Measurements from ENCODE around the gene PADI4. TPM values are rescaled to one million over a fixed set of nuclear protein-coding genes. Genes with fewer than 3 reads are reported as not detected.
A peak's percentile ranks its signal among the peaks of the same experiment; 100 is the strongest.

The PADI4 gene
- total and polyA plus RNA-seq, 2 of the 8 experiments (the other 6 are each of a cell fraction or from before 2014, with no cell fraction given) = 0.29 TPM; not detected in 1

DNA sequence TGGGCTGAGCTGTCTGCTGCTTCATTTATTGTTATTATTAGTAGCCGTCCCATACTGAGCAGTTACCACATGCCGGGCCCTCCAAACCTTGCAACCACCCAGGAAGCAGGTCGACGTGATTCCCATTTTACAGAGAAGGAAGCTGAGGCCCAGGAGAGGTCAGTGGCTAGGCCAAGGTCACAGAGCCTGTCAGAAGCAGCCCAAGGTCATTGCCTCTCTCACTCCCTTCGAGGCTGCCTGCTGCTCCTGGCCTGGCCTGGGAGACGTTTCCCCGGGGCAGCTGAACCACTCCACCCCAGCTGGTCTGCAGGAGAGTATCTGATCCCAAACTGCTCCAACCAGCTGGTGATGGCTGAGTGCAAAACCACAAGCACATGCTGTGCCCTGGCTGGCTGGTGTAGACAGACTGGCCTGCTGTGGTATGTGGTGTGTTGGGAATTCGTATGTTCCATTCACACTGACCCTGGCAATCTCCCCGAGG is 6.5 kb downstream of the PADI4 start:
- FAIRE-seq (no peak), DNase-seq (ENCODE audit: low read depth in 1 of 2, low spot score in 2 of 2) (no peak)
- H4K91ac ChIP-seq (replicated peaks; ENCODE audit: insufficient read length, low read length) = peak overlapping the region; percentile 12

More for the DNA sequence above, 6.5 kb downstream of the PADI4 start:
- Histone ChIP-seq H3K9ac (replicated peaks in 1 of 4; ENCODE audit: extremely low read depth in 1 of 4, low read depth in 3 of 4, low read length in 3 of 4) (no peak overlapping the region), H3K4me3 (ENCODE audit: extremely low read depth in 1 of 4, insufficient read depth in 2 of 4, low read depth in 3 of 4, low read length in 4 of 4) (no peak overlapping the region), H3K27ac (ENCODE audit: low read depth, low read length) (no peak overlapping the region), H2BK20ac (ENCODE audit: low read length) (0 out of 2 replicates have a peak overlapping the region, but pooled peaks have one; percentile 41), H2AK5ac (ENCODE audit: low read depth, low read length) (no peak overlapping the region), H3K23me2 (ENCODE audit: low read depth, low read length) (no peaks in the 10 kb centered on the region), H2AFZ (ENCODE audit: low read length) (no peak overlapping the region), H3K23ac (ENCODE audit: insufficient read length) (no peak overlapping the region), H4K8ac (ENCODE audit: extremely low read depth, insufficient read depth, low read length) (no peak overlapping the region; the same call in 1 of the 2 replicates), H4K5ac (ENCODE audit: insufficient read length, low read depth, low read length) (no peak overlapping the region), H3K4me2 (ENCODE audit: insufficient read depth in 1 of 2, low read depth in 2 of 2, low read length in 2 of 2) (no peak overlapping the region), H3K36me3 (ENCODE audit: control insufficient read depth in 2 of 4, insufficient read depth in 4 of 4, low read length in 3 of 4) (no peaks in the 10 kb centered on the region), H2BK5ac (ENCODE audit: low read depth, low read length) (peak overlapping the region; percentile 69; the same call in 1 of the 2 replicates), H4K20me1 (replicated peaks in 1 of 2; ENCODE audit: control insufficient read depth in 1 of 2, insufficient read depth in 2 of 2, low read length in 2 of 2) (no peaks in the 10 kb centered on the region), H3K4ac (replicated peaks; ENCODE audit: insufficient read length, low read depth, low read length) (no peak overlapping the region), H3K56ac (replicated peaks; ENCODE audit: insufficient read length, low read depth, low read length) (no peak overlapping the region), H2BK12ac (ENCODE audit: low read depth, low read length) (peak overlapping the region; percentile 85; the same call in 1 of the 2 replicates), H3K27me3 (replicated peaks in 1 of 4; ENCODE audit: control insufficient read depth in 3 of 4, extremely low read depth in 1 of 4, insufficient read depth in 3 of 4, low read length in 3 of 4) (no peaks in the 10 kb centered on the region), H3K9me3 (ENCODE audit: insufficient read depth in 2 of 2, low read depth in 1 of 2, low read length in 1 of 2) (no peaks in the 10 kb centered on the region), H2BK120ac (replicated peaks; ENCODE audit: low read depth, low read length) (no peak overlapping the region), H3K14ac (ENCODE audit: insufficient read length) (no peak overlapping the region), H3K79me2 (ENCODE audit: control insufficient read depth in 1 of 2, insufficient read depth in 2 of 2, low read length in 2 of 2) (no peaks in the 10 kb centered on the region), H3K4me1 (replicated peaks in 1 of 4; ENCODE audit: control insufficient read depth in 3 of 4, insufficient read depth in 4 of 4, low read length in 3 of 4) (peaks cover 4 to 29% (median 13%) of the 10 kb centered on the region in 4 experiments), H3K18ac (ENCODE audit: extremely low read depth, low read length) (no peak overlapping the region), H2BK15ac (ENCODE audit: low read length) (0 out of 2 replicates have a peak overlapping the region, but pooled peaks have one; percentile 5), H3K79me1 (ENCODE audit: low read depth, low read length) (no peaks in the 10 kb centered on the region)
- POLR2A ChIA-PET (ENCODE audit: partially characterized antibody) = interaction anchor here (1.1 kb wide), 1 partner anchor 8 kb away, joined by 3 read pairs; no protein-coding TSS in a partner anchor
- no peak for TF ChIP-seq SIN3A (conservative IDR thresholded peaks at IDR 0.05 in 1 of 2, IDR thresholded peaks at IDR 0.05 in 1 of 2; ENCODE audit: low read depth in 1 of 2, low read length in 2 of 2)
- TF ChIP-seq KDM1A (IDR thresholded peaks at IDR 0.05; ENCODE audit: borderline replicate concordance, low read length) = peak; percentile 78; the same call in 1 of the 2 replicates
- WGBS, 2 experiments (ENCODE audit: extremely low coverage in 1 of 2, insufficient coverage in 1 of 2, insufficient read length in 1 of 2, insufficient replicate concordance in 2 of 2, low coverage in 1 of 2, low lambda C conversion rate in 2 of 2, missing lambda C conversion rate in 1 of 2) = 76% methylated on average over 8 of the region's 9 CpGs; no CpG with 5 or more reads in 1 of the 2 experiments
- CTCF ChIA-PET (ENCODE audit: partially characterized antibody) = interaction anchor here (0.5 to 1.3 kb wide), 5 partner anchors 19 to 256 kb away, joined by 3 to 4 read pairs (median 3); no protein-coding TSS in a partner anchor

All from H1 (cell line).